ENCODE results near the gene ADRB1. TPM values are rescaled to one million over a fixed set of nuclear protein-coding genes. Genes with fewer than 3 reads are reported as not detected.

The ADRB1 gene
- total RNA-seq, 2 donors from 2014 or later, result 0.27 to 0.42 TPM

GRCh38 chr10:114021717-114022680 lies 21.7 kb upstream of the ADRB1 start:
- DNase-seq (ENCODE audit: low spot score) (no peak), ATAC-seq (ENCODE audit: insufficient number of reproducible peaks, low FRiP score, low read depth) (no peak)
- Histone ChIP-seq H3K27ac (no peak overlapping the region), H3K27me3 (replicated peaks; ENCODE audit: insufficient read depth) (no peaks in the 10 kb centered on the region), H3K4me3 (no peak overlapping the region), H3K9me3 (no peaks in the 10 kb centered on the region), H3K36me3 (no peaks in the 10 kb centered on the region), H3K4me1 (ENCODE audit: control insufficient read depth in 1 of 2, low read depth in 2 of 2) (no peaks in the 10 kb centered on the region)
- TF ChIP-seq CTCF (IDR thresholded peaks at IDR 0.05), result no peak

GRCh38 chr10:114022766-114023597 lies 20.7 kb upstream of the ADRB1 start:
- Histone ChIP-seq H3K36me3 (no peaks in the 10 kb centered on the region), H3K27ac (no peak overlapping the region), H3K9me3 (no peaks in the 10 kb centered on the region), H3K27me3 (replicated peaks; ENCODE audit: insufficient read depth) (no peaks in the 10 kb centered on the region), H3K4me3 (no peak overlapping the region), H3K4me1 (ENCODE audit: control insufficient read depth in 1 of 2, low read depth in 2 of 2) (no peaks in the 10 kb centered on the region)
- no peak for TF ChIP-seq CTCF (IDR thresholded peaks at IDR 0.05)
- DNase-seq (ENCODE audit: low spot score) (no peak), ATAC-seq (ENCODE audit: insufficient number of reproducible peaks, low FRiP score, low read depth) (no peak)

GRCh38 chr10:114024876-114025610 lies 18.6 kb upstream of the ADRB1 start:
- H3K9me3 ChIP-seq, result no peaks in the 10 kb centered on the region
- TF ChIP-seq CTCF (IDR thresholded peaks at IDR 0.05), result no peak
- no peak overlapping the region for H3K4me3 ChIP-seq
- DNase-seq (ENCODE audit: low spot score) (no peak), ATAC-seq (ENCODE audit: insufficient number of reproducible peaks, low FRiP score, low read depth) (no peak)
- no peaks in the 10 kb centered on the region for H3K27me3 ChIP-seq (replicated peaks; ENCODE audit: insufficient read depth)
- no peaks in the 10 kb centered on the region for H3K4me1 ChIP-seq (ENCODE audit: control insufficient read depth in 1 of 2, low read depth in 2 of 2)
- H3K36me3 ChIP-seq, result no peaks in the 10 kb centered on the region
- no peak overlapping the region for H3K27ac ChIP-seq

GRCh38 chr10:114025611-114026130 lies 18.0 kb upstream of the ADRB1 start:
- Histone ChIP-seq H3K27ac (no peak overlapping the region), H3K4me1 (ENCODE audit: control insufficient read depth in 1 of 2, low read depth in 2 of 2) (no peaks in the 10 kb centered on the region), H3K27me3 (replicated peaks; ENCODE audit: insufficient read depth) (no peaks in the 10 kb centered on the region), H3K4me3 (no peak overlapping the region), H3K9me3 (no peaks in the 10 kb centered on the region), H3K36me3 (no peaks in the 10 kb centered on the region)
- ATAC-seq (ENCODE audit: insufficient number of reproducible peaks, low FRiP score, low read depth) (no peak), DNase-seq (ENCODE audit: low spot score) (no peak)
- no peak for TF ChIP-seq CTCF (IDR thresholded peaks at IDR 0.05)
